ENCODE results near the gene A4GNT.
A peak's percentile ranks its signal among the peaks of the same experiment; 100 is the strongest.

Gene A4GNT

DNA sequence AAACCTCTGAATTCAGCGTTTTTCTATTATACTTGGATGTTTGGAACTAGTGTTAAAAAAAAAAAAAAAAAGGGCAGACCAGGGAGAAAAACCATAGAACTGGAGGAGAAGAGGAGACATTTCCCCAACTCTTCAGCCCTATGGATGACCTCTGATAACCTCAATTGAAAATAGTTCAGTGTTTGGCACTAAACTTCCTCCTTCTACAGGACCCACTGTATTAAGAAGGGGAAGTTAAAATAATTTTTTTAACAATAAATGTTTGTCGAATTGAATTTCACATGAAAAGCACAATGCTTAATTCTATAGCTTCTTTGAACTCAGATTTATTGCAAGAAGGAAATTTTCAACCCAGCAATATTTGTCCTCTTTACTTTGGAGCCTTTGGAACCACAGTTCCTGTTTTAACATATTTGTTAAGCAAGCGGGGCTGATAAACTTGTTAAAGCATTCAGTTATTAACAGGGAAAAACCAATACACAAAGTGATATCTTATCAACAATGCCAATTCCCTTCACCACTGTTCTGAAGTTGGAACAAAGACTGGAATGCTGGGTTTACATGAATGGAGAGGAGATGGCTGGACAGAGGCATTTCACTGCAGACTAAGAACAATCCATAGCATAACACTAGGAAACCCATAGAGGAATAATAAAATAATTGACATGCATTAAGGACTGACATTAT is 3.1 kb upstream of the A4GNT start:
- Mint-ChIP-seq H3K9me3 (no peaks in the 10 kb centered on the region), H3K4me3 (no peak overlapping the region), H3K27ac (no peak overlapping the region), H3K4me1 (peaks cover 32% of the 10 kb centered on the region), H3K27me3 (no peaks in the 10 kb centered on the region), H3K36me3 (no peaks in the 10 kb centered on the region)
- no peak for ATAC-seq

DNA sequence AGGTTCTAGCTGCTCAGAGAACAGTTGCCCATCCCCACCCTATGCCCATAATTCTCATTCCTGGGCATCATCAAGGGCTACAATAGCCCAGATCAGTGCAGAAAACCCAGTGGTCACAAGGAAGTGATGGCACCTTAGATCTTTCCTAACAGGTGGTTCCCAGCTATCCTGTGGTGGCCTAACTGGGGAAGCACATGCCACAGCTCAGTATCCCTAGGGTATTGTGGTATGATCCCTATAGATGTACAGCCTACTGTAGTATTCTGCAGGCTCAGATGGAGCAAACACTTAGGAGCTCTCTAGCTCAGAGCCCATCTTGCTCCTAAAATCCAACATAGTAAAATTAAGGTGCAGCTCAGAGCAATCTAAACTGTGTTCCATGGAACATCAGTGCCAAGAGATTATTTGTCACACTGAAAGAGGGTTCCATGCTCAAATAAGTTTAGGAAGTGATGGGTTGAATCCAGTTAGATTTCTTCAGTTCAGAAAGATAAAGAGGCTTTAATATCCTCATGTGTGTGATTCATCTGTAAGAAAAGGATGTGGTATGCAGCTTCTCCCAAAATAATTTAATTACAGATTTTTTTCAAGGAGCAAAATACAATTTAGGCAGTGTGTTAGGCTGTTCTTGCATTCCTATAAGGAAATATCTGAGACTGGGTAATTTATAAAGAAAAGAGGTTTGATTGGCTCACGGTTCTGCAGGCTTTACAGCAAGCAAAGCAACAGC is 4.4 kb downstream of the A4GNT start:
- no peaks in the 10 kb centered on the region for H3K36me3 Mint-ChIP-seq

DNA sequence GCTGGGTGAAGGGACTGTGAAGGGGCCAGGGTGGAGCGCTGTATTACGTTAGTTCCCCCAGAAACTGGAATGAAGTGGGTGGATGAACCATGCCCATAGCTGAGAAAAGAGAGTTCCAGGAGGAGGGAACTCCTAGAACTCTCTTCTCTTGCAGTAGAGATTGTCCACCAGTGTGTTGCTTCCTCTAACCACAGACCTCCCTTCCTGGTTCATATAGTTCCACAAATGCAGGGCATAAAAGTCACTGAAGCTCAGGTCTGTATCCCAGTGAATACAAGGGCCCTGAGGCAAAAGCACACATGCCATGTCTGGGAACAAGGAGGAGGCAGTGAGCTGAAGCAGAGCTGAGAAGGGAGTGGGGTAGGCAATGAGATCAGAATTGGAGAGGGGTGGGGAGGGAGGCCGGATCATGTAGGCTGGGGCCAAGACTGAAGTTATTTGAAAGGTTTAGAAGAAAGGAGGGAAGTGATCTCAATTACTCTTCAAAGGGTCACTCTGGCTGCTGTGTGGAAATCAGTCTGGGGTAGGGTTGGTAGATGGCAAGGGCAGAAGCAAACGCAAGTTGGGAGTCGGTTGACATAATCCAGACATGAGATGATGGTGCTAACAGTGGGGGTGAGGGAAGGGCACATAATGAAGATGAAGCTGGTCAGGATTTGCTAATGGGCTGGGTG is 6.5 kb downstream of the A4GNT start:
- Mint-ChIP-seq H3K9me3 (no peaks in the 10 kb centered on the region), H3K36me3 (no peaks in the 10 kb centered on the region)

More for the DNA sequence above, 4.4 kb downstream of the A4GNT start:
- Mint-ChIP-seq H3K9me3 (no peaks in the 10 kb centered on the region), H3K4me1 (no peaks in the 10 kb centered on the region), H3K27me3 (peaks cover 6% of the 10 kb centered on the region), H3K27ac (no peak overlapping the region), H3K4me3 (no peak overlapping the region)
- no peak for ATAC-seq

DNA sequence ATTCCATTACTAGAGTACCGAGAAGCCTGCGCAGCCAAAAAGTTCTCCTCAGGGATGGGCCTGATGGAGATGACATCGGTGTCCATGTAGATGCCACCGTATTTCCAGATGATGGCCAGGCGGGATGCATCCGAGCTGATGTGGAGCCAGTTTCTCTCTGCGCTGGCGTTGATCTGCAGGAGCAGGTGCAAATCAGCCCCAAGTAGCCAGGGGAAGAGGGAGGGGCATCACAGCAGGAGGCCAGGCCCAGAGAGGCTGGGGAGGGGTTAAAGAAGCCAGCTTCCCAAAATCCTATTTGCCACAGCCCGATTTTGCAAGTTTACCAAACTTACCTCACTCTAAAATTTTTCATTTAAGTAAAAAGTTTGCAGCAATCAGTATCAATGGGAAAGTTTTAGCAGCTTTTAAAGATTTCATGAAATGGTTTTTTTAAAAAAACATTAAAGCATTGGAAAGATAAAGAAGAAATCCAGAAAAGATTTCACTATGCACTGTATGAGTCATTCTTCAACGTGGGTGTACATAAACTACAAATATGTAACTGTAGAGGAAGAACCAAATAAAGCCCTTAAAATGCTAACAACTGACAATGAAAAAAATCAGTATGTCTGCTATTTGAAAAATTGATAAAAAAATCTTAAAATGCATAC is 7.4 kb downstream of the A4GNT start:
- H3K9me3 Mint-ChIP-seq: no peaks in the 10 kb centered on the region
- no peak overlapping the region for H3K4me3 Mint-ChIP-seq
- no peak for ATAC-seq
- H3K27me3 Mint-ChIP-seq: peaks cover 13% of the 10 kb centered on the region
- no peaks in the 10 kb centered on the region for H3K4me1 Mint-ChIP-seq
- no peaks in the 10 kb centered on the region for H3K36me3 Mint-ChIP-seq
- H3K27ac Mint-ChIP-seq: no peak overlapping the region

More for the DNA sequence above, 6.5 kb downstream of the A4GNT start:
- H3K4me3 Mint-ChIP-seq: no peak overlapping the region
- H3K27ac Mint-ChIP-seq: no peak overlapping the region
- peaks cover 13% of the 10 kb centered on the region for H3K27me3 Mint-ChIP-seq
- no peak for ATAC-seq
- H3K4me1 Mint-ChIP-seq: no peaks in the 10 kb centered on the region

DNA sequence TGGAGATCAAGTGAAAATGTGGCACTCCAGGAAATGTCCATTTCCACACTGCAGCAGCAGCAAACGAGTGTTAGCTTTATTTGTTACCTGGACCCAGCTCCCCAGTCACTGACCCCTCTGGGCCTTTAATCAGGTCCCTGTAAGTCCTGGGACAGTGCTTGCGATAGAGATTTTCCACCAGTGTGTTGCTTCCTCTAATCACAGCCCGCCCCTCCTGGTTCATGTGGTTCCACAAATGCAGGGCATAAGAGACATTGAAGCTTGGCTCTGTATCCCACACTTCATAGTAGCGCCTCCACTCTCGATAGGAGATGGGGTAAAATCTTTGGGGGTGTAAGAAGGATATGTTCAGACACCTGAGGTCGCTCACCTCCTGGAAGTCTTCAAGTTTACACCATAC is 8.0 kb downstream of the A4GNT start:
- no peaks in the 10 kb centered on the region for H3K9me3 Mint-ChIP-seq
- peaks cover 13% of the 10 kb centered on the region for H3K27me3 Mint-ChIP-seq
- H3K4me3 Mint-ChIP-seq: no peak overlapping the region
- no peak for ATAC-seq
- H3K27ac Mint-ChIP-seq: no peak overlapping the region
- H3K4me1 Mint-ChIP-seq: no peaks in the 10 kb centered on the region
- no peaks in the 10 kb centered on the region for H3K36me3 Mint-ChIP-seq

DNA sequence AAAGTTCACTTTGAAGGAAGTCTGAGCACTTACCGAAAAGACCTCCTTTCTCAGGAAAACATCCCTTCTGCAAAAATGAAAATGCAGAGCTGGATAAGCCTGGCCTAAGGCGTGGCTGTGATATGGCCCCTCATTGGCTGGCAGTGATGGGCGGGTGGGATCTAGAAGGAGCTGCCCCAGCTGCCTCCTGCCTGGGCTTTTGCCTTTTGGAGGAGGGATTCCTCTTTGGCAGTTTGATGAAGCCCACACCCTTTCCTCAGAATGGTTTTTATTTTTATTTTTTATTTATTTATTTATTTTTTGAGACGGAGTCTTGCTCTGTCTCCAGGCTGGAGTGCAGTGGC is 12.8 kb downstream of the A4GNT start:
- Mint-ChIP-seq H3K27me3 (peaks cover 40% of the 10 kb centered on the region), H3K4me1 (peaks cover 19% of the 10 kb centered on the region), H3K27ac (no peak overlapping the region), H3K9me3 (no peaks in the 10 kb centered on the region), H3K36me3 (no peaks in the 10 kb centered on the region), H3K4me3 (no peak overlapping the region)
- ATAC-seq: no peak

DNA sequence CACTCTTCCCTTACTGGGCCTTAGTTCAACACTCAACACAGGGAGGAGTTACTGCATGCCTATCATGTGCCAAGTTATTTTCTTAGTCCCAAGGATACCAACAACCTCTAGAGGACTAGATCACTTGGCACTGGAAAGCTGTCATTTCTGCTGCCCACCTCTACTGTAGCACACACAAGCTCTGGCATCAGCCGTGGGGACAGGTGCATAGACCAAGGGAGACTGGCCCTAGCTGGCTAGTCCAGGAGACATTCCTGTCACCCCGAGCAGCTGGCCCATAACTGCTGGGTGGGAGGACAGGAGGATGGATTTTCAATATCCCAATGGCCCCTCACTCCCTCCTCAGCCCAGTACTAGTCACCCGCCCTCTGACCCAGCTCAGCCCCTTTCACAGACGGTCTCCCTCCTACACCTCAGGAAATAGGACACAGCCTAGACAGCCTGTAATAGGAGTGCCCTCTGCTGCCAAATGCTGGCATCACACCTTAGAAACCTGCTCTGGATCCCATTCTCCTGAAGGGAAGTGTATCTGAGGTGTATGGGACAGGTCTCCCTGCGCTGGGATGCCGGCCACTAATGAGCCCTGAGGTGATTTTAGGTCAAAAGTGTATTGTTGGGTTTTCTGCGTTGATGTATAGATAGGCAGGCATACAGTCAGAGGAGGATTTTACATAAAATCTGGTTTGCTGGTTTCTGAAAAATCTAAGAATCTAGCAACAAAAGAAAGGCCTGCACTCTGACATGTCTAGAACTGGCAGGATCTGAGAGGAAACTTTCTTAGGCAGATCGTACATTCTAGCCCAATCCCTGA is 13.4 kb downstream of the A4GNT start:
- ATAC-seq: peak; percentile 74
- Mint-ChIP-seq H3K27ac (no peak overlapping the region), H3K36me3 (no peaks in the 10 kb centered on the region), H3K9me3 (no peaks in the 10 kb centered on the region), H3K4me1 (peaks cover 20% of the 10 kb centered on the region), H3K4me3 (no peak overlapping the region), H3K27me3 (peaks cover 42% of the 10 kb centered on the region)

DNA sequence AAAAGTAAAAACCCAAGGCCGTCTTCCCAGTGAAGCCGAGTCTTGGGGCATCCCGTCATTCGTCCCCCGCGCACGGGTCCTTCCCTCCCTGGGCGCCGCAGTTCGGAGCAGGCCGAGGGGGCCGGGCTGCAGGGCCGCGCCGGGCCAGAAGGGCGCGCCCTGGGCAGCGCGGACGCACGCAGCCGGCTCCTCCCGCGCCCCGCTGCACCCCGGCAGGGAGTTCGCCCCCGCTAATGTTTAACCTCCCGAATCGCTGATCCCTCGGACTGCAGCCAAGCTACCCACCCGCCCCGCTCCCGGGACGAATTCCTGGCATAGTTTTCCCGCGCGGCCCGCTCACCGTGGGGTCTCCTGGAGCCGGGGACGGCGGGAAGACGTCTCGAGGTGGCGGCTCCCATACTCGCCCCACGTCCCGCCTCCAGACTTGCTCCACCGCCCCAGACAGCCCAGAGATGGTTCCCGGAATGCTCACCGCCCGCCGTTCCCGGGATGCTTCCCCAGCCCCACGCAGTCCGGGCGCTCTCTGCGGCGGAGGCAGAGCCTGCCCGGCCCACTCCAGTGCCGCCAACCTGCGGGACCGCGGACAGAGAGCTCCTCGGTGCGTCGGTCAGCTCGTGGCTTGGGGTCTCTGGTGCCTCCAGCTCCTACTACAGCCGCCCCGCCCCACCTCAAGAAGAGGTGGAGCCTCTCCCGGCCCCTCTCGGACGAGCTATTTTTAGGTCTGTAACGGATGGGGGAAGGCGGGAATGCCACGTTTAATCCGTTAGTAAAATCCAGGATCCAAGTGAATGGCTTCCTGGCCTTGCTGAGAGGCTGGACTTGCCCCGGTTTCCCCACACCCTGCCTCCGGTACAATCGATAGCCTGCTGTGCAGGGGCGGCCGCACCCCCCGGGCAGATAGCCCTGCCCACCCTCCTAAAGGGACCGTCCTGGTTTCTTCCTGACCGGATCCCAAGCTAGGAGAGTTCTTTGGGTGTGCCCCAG is 16.9 kb downstream of the A4GNT start, which contains the start of gene DZIP1L:
Gene DZIP1L, minus strand, starts transcription at position 621 of the 984 bp plus-strand sequence. CDS start 11,637 bp downstream, outside the sequence.
- Mint-ChIP-seq H3K27me3 (peaks cover 50% of the 10 kb centered on the region), H3K27ac (peak within 1 kb of the TSS; percentile 15), H3K4me1 (peaks cover 20% of the 10 kb centered on the region), H3K36me3 (no peaks in the 10 kb centered on the region), H3K9me3 (no peaks in the 10 kb centered on the region), H3K4me3 (peak within 1 kb of the TSS; percentile 86)
- peak; percentile 87 for ATAC-seq

DNA sequence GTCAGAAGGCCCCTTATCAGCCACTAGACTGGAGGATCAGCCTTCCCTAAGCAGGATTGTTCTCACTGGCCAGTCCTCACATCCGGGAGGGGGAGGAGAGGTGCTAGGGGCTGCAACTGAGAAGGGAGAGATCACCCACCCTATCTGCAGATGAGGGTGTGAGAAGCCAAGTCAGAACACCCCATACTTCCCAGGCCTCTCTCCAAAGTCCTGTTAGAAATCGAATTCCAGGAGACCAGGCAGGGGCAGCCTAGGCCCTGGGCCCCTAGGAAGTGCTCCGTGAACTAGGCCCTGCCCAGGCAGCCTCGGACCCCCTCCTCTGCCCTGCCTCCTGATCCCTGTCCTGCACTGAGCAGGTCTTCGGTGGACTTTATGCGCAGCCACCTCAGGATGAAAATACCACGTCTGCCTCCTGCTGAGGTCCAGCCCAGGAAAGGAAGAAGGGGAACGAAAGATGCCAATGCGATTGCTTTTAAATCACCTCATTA is 17.7 kb downstream of the A4GNT start:
- no peaks in the 10 kb centered on the region for H3K9me3 Mint-ChIP-seq
- peak overlapping the region; percentile 15 for H3K27ac Mint-ChIP-seq
- H3K36me3 Mint-ChIP-seq: no peaks in the 10 kb centered on the region
- H3K4me1 Mint-ChIP-seq: peaks cover 20% of the 10 kb centered on the region
- H3K27me3 Mint-ChIP-seq: peaks cover 54% of the 10 kb centered on the region
- H3K4me3 Mint-ChIP-seq: peak overlapping the region; percentile 86
- ATAC-seq: no peak

DNA sequence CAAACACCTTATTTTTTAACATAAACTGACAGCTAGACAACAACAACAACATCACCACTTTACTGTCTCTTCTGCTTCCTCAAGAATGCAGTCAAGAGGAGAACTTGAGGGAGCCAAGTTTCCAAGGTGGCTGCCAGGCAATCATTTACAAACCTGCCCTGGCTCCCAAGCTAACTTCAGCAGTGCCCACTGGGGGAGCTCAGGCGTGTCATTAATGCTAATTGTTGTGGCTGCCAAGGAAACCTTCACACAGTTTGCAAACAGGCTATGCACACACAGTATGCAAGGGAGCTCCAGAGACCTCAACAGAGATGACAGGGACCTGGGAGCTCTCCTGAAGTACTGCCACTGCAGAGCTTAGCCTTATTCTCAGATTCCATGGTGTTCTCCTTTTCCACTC is 18.9 kb downstream of the A4GNT start:
- Mint-ChIP-seq H3K4me1 (peaks cover 20% of the 10 kb centered on the region), H3K9me3 (no peaks in the 10 kb centered on the region), H3K27me3 (peaks cover 66% of the 10 kb centered on the region), H3K4me3 (no peak overlapping the region), H3K27ac (no peak overlapping the region), H3K36me3 (no peaks in the 10 kb centered on the region)
- no peak for ATAC-seq

DNA sequence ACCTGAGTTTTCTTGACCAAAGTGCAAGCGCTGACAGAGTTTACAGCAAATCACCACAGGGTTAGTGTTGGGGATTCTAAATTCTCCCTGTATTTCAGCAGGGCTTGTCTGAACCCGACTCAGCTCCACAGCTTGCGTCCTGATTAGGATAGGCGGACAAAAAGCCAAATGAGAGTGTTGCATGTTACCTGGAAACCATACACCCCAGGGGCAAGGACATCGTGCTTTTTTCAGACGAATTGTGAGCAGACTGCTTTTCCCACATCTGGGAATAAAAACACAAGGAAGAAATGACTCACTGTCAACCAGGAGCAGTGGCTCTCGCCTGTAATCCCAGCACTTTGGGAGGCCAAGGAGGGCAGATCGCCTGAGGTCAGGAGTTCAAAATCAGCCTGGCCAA is 19.8 kb downstream of the A4GNT start:
- Mint-ChIP-seq H3K27me3 (peaks cover 66% of the 10 kb centered on the region), H3K4me1 (peaks cover 20% of the 10 kb centered on the region), H3K9me3 (no peaks in the 10 kb centered on the region), H3K27ac (no peak overlapping the region), H3K4me3 (no peak overlapping the region), H3K36me3 (no peaks in the 10 kb centered on the region)
- no peak for ATAC-seq

DNA sequence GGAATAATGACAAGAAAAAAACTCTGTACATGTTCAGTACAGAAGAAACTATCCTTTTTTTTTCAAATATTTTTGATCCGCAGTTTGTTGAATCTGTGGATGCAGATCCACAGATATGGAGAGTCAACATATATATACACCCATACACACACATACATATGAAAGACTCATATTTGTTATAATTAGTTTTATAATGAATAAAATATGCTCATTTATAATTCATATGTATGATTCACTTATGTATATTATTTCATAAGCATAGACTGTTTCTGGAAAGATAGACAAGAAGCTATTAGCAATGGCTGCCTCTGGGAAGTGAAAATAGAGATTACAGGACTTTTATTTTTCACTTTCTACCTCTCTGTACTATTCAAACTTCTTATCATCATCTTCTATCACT is 26.6 kb downstream of the A4GNT start:
- H3K4me1 Mint-ChIP-seq: no peaks in the 10 kb centered on the region
- no peak for ATAC-seq
- peaks cover 27% of the 10 kb centered on the region for H3K27me3 Mint-ChIP-seq
- no peaks in the 10 kb centered on the region for H3K9me3 Mint-ChIP-seq
- H3K36me3 Mint-ChIP-seq: no peaks in the 10 kb centered on the region
- no peak overlapping the region for H3K27ac Mint-ChIP-seq
- H3K4me3 Mint-ChIP-seq: no peak overlapping the region

DNA sequence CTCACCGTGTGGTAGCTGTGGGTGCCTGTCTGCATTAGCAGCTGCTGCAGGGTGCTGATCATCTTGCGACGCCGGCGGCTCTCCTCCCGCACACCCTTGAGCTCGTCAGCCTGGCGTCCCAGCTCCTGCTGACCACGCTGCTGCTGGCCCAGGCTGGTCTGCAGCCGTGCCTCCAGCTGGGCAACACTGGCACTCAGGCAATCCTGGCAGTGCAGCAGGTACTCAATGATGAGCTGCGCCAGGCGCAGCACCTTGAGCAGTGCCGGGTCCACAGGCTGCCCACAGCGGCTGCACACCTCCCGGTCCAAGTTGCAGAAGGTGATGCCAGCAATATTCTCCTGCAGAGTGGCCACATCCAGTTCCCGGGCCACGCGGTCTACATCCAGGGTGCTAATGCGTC is 28.7 kb downstream of the A4GNT start:
- Mint-ChIP-seq H3K4me3 (no peak overlapping the region), H3K9me3 (no peaks in the 10 kb centered on the region), H3K4me1 (no peaks in the 10 kb centered on the region), H3K27me3 (peaks cover 9% of the 10 kb centered on the region), H3K27ac (no peak overlapping the region), H3K36me3 (no peaks in the 10 kb centered on the region)
- ATAC-seq: peak; percentile 47

Measured in stimulated activated memory B cell treated with anti-CD40 and anti-IgM and Interleukin-4, amounts not matched to agents 10 μg/mL and 1 μg/mL and 100 μg/mL, for 72 hours (primary cell).